DOHH2 (cell line): ENCODE data around the gene MAP3K6.

ENCODE experiments used
- H3F3A ChIP-seq: fragments of 200-600 bp; sonication (generic), shearing (Covaris generic); 2 replicates; pipeline ENCODE4 v1.6.0; 2016; ENCODE audit warnings: antibody characterized with exemption, mild to moderate bottlenecking; ENCODE audit not compliant: control insufficient read depth, insufficient read depth
- H3K27ac ChIP-seq: fragments of 200-600 bp; sonication (generic); 2 replicates; pipeline ENCODE4 v1.5.1; 2014; ENCODE audit warnings: low read depth, mild to moderate bottlenecking, low read length, moderate library complexity
- H3K27me3 ChIP-seq: fragments of 200-600 bp; sonication (generic); 2 replicates; pipeline ENCODE4 v1.6.1; 2014; ENCODE audit warnings: mild to moderate bottlenecking, low read length, mixed read lengths; ENCODE audit not compliant: control insufficient read depth
- H3K36me3 ChIP-seq: fragments of 200-600 bp; sonication (generic); 2 replicates; pipeline ENCODE4 v1.6.1; 2014; ENCODE audit warnings: mild to moderate bottlenecking, low read length, moderate library complexity, mixed read lengths; ENCODE audit not compliant: control insufficient read depth
- H3K4me1 ChIP-seq: fragments of 200-600 bp; sonication (generic); 2 replicates; pipeline ENCODE4 v1.6.1; 2014; ENCODE audit warnings: mild to moderate bottlenecking, low read length, mixed read lengths; ENCODE audit not compliant: control insufficient read depth
- H3K4me2 ChIP-seq: fragments of 200-600 bp; sonication (generic); 2 replicates; pipeline ENCODE4 v1.6.0; 2014; ENCODE audit warnings: mild to moderate bottlenecking, low read length, moderate library complexity
- H3K4me3 ChIP-seq: fragments of 200-600 bp; sonication (generic); 2 replicates; pipeline ENCODE4 v1.5.1; 2014; ENCODE audit warnings: mild to moderate bottlenecking, low read length, mixed read lengths
- H3K79me2 ChIP-seq: fragments of 200-600 bp; sonication (generic); 2 replicates; pipeline ENCODE4 v1.6.1; 2014; ENCODE audit warnings: mild to moderate bottlenecking, low read length, mixed read lengths; ENCODE audit not compliant: control insufficient read depth
- H3K9me2 ChIP-seq: fragments of 200-600 bp; sonication (generic); replicated peaks from 2 replicates; pipeline ENCODE4 v1.6.1; 2014; ENCODE audit warnings: mild to moderate bottlenecking, low read length, mixed read lengths; ENCODE audit not compliant: control insufficient read depth
- H3K9me3 ChIP-seq: fragments of 200-600 bp; sonication (generic); 2 replicates; pipeline ENCODE4 v1.6.1; 2014; ENCODE audit warnings: antibody characterized with exemption, low read length, mixed read lengths; ENCODE audit not compliant: control insufficient read depth, insufficient read depth
- H4K20me1 ChIP-seq: fragments of 200-600 bp; sonication (generic); 2 replicates; pipeline ENCODE4 v1.6.0; 2014; ENCODE audit warnings: low read depth, mild to moderate bottlenecking, antibody characterized with exemption, low read length, moderate library complexity; ENCODE audit not compliant: control insufficient read depth, insufficient read depth
- EZH2phosphoT487 ChIP-seq: fragments of 200-600 bp; sonication (generic); IDR thresholded peaks from 2 replicates; pipeline ENCODE4 v1.6.1; 2017; ENCODE audit warnings: borderline replicate concordance, mild to moderate bottlenecking, antibody characterized with exemption, low read length, moderate library complexity, mixed read lengths
- TF ChIP-seq, protein P1 (sequence below): fragments of 200-600 bp; sonication (generic); IDR thresholded peaks from one replicate; pipeline ENCODE4 v1.5.1; 2014; ENCODE audit warnings: antibody characterized with exemption, mild to moderate bottlenecking, low read depth, low read length; ENCODE audit not compliant: poor library complexity, severe bottlenecking

Gene MAP3K6

DNA sequence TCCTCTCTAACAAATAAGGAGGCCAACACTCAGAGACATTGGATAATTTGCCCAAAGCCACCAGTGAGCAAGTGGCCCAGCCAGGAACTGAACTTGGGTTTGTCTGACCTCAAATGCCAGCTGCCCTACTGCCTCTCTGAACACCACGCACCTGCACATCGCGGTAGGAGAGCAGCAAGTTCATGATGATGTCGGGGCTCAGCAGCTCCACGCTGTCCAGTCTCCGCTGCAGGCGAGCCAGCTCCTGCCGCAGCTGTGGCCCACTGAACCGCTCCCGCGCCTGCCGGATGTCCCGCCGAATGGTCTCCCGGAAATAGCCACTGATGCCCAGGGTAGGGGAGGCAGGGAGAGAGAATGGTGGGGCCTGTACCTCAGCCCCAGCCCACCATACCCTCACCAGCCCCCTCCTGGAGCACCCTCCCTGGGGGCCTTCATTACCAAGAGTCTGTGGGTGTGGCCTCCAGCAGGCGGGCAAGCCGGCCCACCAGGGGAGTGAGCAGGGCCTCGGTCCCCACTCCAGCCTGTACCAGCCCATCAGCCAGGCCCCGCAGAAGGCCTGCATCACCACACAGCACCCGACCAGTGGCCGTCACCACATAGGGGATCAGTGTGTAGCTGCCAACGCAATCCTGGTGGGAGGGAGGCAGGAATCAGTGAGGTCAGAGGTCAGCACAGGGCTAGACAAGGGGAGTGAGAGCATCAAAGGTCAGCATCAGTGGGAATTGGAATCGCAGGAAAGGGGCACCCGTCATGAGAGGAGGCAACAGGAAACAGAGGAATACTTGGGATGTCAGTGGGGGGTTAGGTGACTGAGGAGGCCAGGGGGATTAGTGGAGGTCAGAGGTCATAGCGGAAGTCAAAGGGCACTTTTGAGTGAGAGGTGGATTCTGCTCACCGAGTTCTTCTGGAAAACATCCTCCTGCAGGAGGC lies 2.7 kb downstream of the MAP3K6 start:
- no peak for TF ChIP-seq EZH2phosphoT487
- TF ChIP-seq, protein P1, sequence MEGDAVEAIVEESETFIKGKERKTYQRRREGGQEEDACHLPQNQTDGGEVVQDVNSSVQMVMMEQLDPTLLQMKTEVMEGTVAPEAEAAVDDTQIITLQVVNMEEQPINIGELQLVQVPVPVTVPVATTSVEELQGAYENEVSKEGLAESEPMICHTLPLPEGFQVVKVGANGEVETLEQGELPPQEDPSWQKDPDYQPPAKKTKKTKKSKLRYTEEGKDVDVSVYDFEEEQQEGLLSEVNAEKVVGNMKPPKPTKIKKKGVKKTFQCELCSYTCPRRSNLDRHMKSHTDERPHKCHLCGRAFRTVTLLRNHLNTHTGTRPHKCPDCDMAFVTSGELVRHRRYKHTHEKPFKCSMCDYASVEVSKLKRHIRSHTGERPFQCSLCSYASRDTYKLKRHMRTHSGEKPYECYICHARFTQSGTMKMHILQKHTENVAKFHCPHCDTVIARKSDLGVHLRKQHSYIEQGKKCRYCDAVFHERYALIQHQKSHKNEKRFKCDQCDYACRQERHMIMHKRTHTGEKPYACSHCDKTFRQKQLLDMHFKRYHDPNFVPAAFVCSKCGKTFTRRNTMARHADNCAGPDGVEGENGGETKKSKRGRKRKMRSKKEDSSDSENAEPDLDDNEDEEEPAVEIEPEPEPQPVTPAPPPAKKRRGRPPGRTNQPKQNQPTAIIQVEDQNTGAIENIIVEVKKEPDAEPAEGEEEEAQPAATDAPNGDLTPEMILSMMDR: no peak
- peaks cover 40% of the 10 kb centered on the region for H3K4me1 ChIP-seq
- H3K4me3 ChIP-seq: no peak overlapping the region
- H4K20me1 ChIP-seq: no peaks in the 10 kb centered on the region
- H3F3A ChIP-seq: peaks cover 3% of the 10 kb centered on the region; the same call in 1 of the 2 replicates
- H3K79me2 ChIP-seq: no peaks in the 10 kb centered on the region
- no peak overlapping the region for H3K4me2 ChIP-seq
- no peaks in the 10 kb centered on the region for H3K36me3 ChIP-seq
- H3K27ac ChIP-seq: no peak overlapping the region
- H3K9me3 ChIP-seq: no peaks in the 10 kb centered on the region
- peaks cover 32% of the 10 kb centered on the region for H3K27me3 ChIP-seq
- H3K9me2 ChIP-seq: no peaks in the 10 kb centered on the region

GRCh38 chr1:27361553-27361952 lies 5.2 kb downstream of the MAP3K6 start:
- no peak overlapping the region for H3K27ac ChIP-seq
- H3K4me3 ChIP-seq: no peak overlapping the region
- no peaks in the 10 kb centered on the region for H3F3A ChIP-seq
- TF ChIP-seq EZH2phosphoT487: no peak
- TF ChIP-seq, protein P1: no peak
- no peaks in the 10 kb centered on the region for H3K36me3 ChIP-seq
- H4K20me1 ChIP-seq: no peaks in the 10 kb centered on the region
- H3K27me3 ChIP-seq: peaks cover 30% of the 10 kb centered on the region
- H3K4me1 ChIP-seq: peaks cover 43% of the 10 kb centered on the region
- no peaks in the 10 kb centered on the region for H3K9me3 ChIP-seq
- no peaks in the 10 kb centered on the region for H3K79me2 ChIP-seq
- no peaks in the 10 kb centered on the region for H3K9me2 ChIP-seq
- no peak overlapping the region for H3K4me2 ChIP-seq

DNA sequence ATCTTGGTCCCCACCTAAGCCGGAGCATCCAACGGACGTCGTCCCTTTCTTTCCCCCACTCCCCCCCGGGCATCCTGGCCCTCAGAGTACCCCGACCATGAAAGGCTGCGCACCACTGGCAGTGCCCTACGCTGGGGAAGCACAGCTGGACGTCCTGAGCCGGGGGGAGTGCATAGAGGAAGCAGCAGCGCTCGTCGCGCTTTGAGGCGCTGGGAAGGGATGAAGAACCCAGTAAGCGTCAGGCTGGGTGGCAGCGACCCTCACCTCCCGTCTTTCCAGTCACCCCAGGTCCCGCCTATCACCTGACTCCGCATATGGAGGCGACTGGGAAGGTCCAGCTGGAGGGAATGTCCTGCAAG lies 5.7 kb downstream of the MAP3K6 start:
- H3K27me3 ChIP-seq: peaks cover 29% of the 10 kb centered on the region
- peak overlapping the region; percentile 100 for H3K4me2 ChIP-seq
- H4K20me1 ChIP-seq: no peaks in the 10 kb centered on the region
- no peaks in the 10 kb centered on the region for H3K9me3 ChIP-seq
- H3K27ac ChIP-seq: no peak overlapping the region
- no peaks in the 10 kb centered on the region for H3K36me3 ChIP-seq
- H3K79me2 ChIP-seq: no peaks in the 10 kb centered on the region
- H3K9me2 ChIP-seq: no peaks in the 10 kb centered on the region
- H3K4me1 ChIP-seq: peaks cover 41% of the 10 kb centered on the region
- TF ChIP-seq, protein P1: no peak
- TF ChIP-seq EZH2phosphoT487: no peak
- H3K4me3 ChIP-seq: peak overlapping the region; percentile 86
- H3F3A ChIP-seq: no peaks in the 10 kb centered on the region
